Measurements from ENCODE around the gene TTC32. TPM values are rescaled to one million over a fixed set of nuclear protein-coding genes. Genes with fewer than 3 reads are reported as not detected.

Gene TTC32
- polyA plus RNA-seq, 1 donor: 37.3 TPM

DNA sequence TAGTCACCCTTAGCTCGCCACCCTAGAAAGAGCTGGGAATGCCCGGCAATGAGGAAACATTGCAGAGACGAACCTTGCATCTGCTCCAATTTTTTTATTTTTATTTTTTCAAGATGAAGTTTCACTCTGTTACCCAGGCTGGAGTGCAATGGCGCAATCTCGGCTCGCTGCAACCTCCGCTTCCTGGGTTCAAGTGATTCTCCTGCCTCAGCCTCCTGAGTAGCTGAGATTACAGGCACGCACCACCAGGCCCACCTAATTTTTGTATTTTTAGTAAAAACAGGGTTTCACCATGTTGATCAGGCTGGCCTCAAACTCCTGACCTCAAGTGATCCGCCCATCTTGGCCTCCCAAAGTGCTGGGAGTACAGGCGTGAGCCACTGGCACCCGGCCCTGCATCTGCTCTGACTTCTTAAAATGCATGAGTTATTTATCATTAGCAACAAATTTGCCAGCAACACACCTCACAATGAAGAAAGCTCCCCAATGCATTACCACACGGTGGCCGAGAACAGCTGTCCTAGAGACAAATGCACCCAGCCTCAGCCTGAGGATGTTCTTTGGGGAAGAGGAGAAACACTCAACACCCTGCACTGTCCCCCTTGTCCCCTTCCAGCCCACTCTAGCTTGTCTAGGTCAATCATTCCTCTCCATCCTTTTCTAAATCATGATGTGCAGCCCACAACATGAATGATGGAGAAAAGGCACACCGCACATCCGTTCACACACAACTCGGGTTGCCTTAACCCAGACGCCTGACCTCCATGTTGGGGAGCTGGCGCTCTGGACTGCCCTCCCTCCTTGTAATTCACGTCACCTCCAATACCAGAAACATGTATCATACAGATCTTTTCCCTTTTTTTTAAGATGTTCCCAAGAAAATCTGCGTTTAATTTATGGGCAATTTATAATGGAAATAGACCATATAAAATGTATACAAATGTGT lies 46.9 kb downstream of the TTC32 start:
- DNase-seq: no peak

DNA sequence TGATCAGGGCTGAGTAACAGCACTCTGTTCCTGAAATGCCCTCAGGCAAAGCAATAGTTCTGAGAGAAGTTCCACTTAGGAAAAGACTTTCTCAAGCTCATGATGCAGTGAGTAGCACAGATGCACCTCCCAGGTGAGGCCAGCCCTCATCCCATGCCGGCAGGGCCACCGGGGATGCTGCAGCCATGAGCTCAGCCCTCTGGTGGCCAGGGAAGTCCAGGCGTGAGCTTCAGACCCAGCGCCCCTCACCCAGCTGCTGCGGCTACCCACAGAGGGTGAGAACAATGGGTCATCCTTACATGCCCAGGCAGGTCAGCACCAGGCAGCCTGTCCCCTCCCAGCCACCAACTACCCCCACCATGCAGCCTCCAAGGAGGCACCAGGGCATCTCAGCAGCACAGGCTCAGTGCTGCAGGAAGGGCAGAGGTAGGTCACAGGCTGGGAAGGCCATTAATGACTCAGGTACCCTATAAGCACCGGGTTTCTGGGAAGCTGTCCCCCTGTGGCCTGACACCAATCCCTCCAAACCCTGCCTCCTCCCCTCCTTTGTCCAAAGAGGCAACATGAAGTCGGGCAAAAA lies 50.6 kb downstream of the TTC32 start:
- no peak for DNase-seq

DNA sequence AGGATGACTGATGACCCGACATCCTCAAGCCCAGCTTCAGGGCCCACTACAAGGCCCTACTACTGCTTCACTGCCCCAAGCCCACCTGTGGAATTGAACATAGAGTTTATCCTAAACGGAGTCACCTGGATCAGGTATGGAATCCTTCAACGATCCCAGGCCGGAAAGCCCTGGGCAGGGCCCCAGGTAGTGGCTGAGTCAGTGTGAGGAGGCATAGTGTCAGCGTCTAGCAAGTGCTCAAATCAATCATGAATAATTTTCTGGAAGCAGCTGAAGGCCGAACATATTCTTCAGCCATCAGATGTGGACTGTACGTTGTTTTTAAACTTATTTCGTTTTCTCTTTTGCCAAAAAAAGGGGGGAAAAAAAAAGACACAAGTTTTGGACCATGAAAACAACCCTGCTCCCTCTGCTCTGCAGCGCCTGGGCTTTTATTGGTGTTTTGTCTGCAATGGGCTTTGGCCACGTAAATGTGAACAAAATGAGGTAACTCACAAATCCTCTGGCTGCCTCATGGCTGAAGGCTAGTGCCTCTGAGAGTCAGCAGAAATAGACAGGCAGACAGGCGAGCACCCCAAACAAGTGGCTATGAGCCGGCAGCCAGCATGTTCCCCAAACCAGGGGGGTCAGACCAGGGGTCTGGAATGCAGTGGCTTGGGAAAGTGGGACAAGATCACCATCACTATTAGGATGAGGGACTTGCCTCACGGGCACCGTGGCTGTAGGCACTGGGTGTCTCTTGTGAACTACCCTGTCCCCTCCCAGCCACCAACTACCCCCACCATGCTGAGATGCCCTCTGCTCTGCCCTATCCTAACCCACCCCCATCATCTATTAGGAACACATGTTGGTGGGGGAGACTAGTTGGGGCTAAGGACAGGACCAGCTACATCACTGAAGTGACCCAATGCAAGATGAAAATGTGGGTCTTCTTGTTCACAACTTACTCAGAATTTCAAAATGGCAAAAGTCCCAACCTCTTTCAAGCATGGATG lies 51.4 kb downstream of the TTC32 start:
- DNase-seq: no peak

DNA sequence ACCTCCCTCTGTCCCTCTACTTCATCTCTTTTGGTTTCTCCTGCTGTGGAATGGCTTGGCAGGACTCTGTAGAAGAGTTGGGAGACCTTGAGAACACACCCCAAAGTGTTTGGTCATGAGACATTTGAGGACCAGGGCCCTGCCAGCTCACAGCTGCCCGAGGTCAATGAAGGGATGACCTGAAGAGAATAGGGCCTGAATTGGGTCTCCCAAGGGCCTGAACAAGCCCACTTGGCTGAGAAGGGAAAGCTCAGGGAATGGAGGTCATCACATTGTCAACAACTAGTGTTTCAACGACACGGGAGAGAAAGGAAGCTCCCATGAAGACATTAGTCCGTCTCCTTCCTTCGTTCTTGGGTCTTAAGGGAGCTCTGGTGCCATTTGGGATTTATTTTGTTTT lies 52.8 kb downstream of the TTC32 start:
- no peak for DNase-seq

DNA sequence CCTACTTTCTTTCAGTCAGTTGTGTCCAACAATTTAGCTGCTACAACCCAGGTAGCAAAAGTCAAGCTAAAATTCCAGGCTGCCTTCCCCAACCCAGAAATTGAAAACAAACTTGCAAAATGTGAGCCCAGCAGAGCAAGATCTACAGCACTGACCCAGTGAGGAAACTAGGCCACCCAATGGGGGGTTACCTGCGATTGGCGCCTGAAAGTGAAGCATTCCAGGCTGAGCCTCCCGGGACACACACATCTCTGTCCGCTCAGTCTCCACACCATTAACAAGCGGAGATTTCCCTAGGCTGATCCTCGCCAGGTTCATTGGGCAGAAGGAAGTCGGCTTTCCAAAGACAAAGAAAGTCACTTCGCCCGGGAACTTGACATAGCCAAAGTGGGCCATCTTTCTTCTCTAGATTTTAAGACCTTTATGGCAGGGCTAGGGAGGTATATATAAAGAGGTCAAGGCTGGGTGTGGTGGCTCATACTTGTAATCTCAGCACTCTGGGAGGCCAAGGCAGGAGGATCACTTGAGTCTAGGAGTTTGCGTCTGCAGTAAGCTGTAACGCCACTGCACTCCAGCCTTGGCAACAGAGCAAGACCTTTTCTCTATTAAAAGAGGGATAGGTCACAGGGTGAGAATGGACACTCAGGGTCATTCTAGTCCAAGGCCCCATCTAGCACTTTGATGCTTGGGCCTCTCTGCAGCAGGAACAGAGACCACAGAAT lies 53.6 kb downstream of the TTC32 start:
- DNase-seq: no peak

DNA sequence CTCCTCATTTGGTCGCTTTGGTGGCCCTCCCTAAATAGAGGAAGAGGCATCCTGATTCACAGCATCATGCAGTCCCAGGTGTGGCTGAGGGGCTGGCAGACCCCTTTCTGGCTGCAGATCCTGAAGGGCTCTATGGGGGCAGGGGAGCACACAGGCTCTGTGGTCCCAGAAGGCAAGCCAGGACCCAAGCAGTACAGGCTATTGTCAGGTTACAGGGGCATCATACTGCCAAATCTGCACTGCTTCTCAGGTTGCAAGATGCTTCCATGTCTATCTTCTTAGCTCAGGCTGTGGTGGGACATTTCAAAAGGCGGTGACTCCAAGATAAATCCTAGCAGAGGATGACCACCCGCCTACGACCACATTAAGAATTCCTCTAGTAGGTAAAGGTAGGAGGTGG lies 54.3 kb downstream of the TTC32 start:
- DNase-seq: no peak

Other genes with a start within 250 kb of the TTC32 start
- gene WDR35, start 88.1 kb upstream of the TTC32 start, polyA plus RNA-seq (ENCODE audit: insufficient read length): 43.1 TPM
- gene MATN3, start 110.7 kb upstream of the TTC32 start, polyA plus RNA-seq (ENCODE audit: insufficient read length): 3.7 TPM
- 421 TPM for gene LAPTM4A, start 149.6 kb upstream of the TTC32 start, polyA plus RNA-seq (ENCODE audit: insufficient read length)

Data from left kidney (tissue), 2 donors.